ENCODE results near the gene ZMIZ1. TPM values are rescaled to one million over a fixed set of nuclear protein-coding genes. Genes with fewer than 3 reads are reported as not detected.

Gene ZMIZ1
- total RNA-seq, 1 donor from 2014 or later = 80.4 TPM

DNA sequence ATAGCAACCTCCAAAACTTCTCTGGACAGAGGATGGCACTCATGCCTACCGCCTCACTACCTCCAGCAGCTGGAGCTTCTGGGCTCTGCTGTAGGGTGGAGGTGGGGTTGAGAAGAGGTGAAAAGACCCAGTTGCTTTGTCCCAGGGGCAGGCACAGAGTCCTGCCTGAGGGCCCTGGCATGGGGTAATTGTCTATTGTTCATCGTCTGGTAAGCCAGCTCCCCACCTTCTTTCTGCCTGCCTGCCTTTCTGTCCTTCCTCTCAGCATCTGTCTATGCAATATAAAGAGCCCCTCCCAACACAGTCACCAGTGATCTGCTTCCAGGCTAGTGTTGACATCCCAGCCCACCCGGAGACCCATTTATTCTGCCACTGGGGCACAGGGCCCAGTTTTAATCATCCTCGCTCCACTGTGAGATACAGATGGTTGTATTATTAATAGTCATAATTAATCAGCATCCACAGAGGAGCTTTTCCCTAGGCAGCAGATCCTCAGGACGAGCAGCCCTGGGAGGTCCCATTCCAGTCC is 39.0 kb downstream of the ZMIZ1 start:
- Mint-ChIP-seq H3K36me3 (ENCODE audit: low read depth) (no peaks in the 10 kb centered on the region), H3K9me3 (no peaks in the 10 kb centered on the region), H3K4me3 (ENCODE audit: low read depth) (no peak overlapping the region), H3K27me3 (ENCODE audit: low read depth) (no peaks in the 10 kb centered on the region), H3K4me1 (ENCODE audit: low read depth) (peaks cover 3% of the 10 kb centered on the region), H3K27ac (no peak overlapping the region)
- no peak for DNase-seq (ENCODE audit: low spot score)
- intact Hi-C loops (cut with micrococcal nuclease) = no loop called here

GRCh38 chr10:79108728-79109127 is 40.0 kb downstream of the ZMIZ1 start:
- Mint-ChIP-seq H3K27ac (no peak overlapping the region), H3K9me3 (no peaks in the 10 kb centered on the region)

DNA sequence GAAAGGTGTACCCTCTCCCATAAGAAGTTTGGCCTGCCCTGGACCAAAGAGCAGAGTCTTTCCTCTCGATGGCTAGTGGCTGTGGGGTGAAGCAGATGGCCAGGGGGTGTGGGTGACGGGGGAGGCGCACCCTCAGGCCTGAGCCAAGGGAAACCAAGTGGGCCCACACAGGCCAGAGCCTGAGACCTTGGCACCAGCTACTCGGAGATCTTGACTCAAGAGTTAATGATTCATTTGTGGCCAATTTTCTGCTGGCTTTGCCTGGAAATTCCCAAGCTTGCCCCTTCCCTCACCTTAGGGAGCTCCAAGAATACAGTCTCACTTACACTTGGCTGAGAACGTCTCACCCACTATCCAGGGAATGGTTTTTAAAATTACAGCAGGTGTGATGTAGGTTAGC is 42.7 kb downstream of the ZMIZ1 start:
- H3K9me3 Mint-ChIP-seq = no peaks in the 10 kb centered on the region
- H3K4me3 Mint-ChIP-seq (ENCODE audit: low read depth) = no peak overlapping the region
- DNase-seq (ENCODE audit: low spot score) = no peak
- H3K36me3 Mint-ChIP-seq (ENCODE audit: low read depth) = no peaks in the 10 kb centered on the region
- H3K27me3 Mint-ChIP-seq (ENCODE audit: low read depth) = no peaks in the 10 kb centered on the region
- intact Hi-C loops (cut with micrococcal nuclease) = no loop called here
- H3K27ac Mint-ChIP-seq = no peak overlapping the region
- peaks cover 17% of the 10 kb centered on the region for H3K4me1 Mint-ChIP-seq (ENCODE audit: low read depth)

More at GRCh38 chr10:79108728-79109127, 40.0 kb downstream of the ZMIZ1 start:
- no peaks in the 10 kb centered on the region for H3K36me3 Mint-ChIP-seq (ENCODE audit: low read depth)
- H3K27me3 Mint-ChIP-seq (ENCODE audit: low read depth) = no peaks in the 10 kb centered on the region
- DNase-seq (ENCODE audit: low spot score) = no peak
- H3K4me3 Mint-ChIP-seq (ENCODE audit: low read depth) = no peak overlapping the region
- H3K4me1 Mint-ChIP-seq (ENCODE audit: low read depth) = peaks cover 3% of the 10 kb centered on the region
- intact Hi-C loops (cut with micrococcal nuclease) = no loop called here

DNA sequence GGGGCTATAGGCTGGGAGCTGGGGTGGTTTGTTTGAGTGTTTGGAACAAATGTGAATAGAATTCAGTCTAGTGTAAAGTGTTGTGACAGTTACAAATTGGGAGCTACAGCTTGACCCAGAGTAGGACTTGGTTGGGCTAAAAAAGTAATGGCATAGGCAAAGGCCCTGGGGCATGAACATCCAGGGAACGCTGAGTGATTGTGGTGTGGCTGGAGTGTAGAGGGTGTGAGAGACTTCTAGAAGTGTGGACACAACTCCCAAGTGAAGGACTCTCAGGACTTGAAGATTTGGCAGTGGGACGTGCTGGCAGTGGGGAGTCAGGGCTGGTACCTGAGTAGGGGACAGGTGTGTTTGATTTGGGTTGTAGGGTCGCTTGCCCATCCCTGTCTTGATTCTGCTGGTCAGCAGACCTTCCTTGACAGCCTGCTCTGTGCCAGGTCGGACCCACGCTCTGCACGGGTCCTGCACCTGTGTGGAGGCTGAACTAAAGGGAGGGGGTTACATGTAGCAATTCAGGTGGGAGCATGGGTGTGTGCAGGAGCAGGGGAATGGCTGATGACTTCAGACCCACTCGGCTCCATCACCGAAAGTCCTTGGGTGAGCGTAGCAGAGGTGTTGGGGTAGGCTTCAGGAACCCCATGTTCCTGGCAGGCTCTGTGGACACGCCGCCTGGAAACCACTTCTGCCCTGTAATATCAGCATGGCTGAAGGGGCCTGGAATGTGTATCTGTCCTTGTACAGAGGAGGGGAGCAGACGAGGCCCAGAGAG is 43.3 kb downstream of the ZMIZ1 start:
- Mint-ChIP-seq H3K4me1 (ENCODE audit: low read depth) (peaks cover 22% of the 10 kb centered on the region), H3K4me3 (ENCODE audit: low read depth) (no peak overlapping the region), H3K27ac (no peak overlapping the region), H3K36me3 (ENCODE audit: low read depth) (no peaks in the 10 kb centered on the region), H3K27me3 (ENCODE audit: low read depth) (no peaks in the 10 kb centered on the region), H3K9me3 (no peaks in the 10 kb centered on the region)
- no peak for DNase-seq (ENCODE audit: low spot score)
- intact Hi-C loops (cut with micrococcal nuclease) = no loop called here

- Mint-ChIP-seq H3K4me1 (ENCODE audit: low read depth) (peaks cover 22% of the 10 kb centered on the region), H3K27me3 (ENCODE audit: low read depth) (no peaks in the 10 kb centered on the region), H3K36me3 (ENCODE audit: low read depth) (no peaks in the 10 kb centered on the region), H3K9me3 (no peaks in the 10 kb centered on the region), H3K4me3 (ENCODE audit: low read depth) (no peak overlapping the region), H3K27ac (no peak overlapping the region)
- intact Hi-C loops (cut with micrococcal nuclease) = no loop called here
- no peak for DNase-seq (ENCODE audit: low spot score)
Observed at GRCh38 chr10:79112881-79113431, 44.2 kb downstream of the ZMIZ1 start.

GRCh38 chr10:79113827-79114226 is 45.1 kb downstream of the ZMIZ1 start:
- Mint-ChIP-seq H3K27ac (no peak overlapping the region), H3K9me3 (no peaks in the 10 kb centered on the region), H3K27me3 (ENCODE audit: low read depth) (no peaks in the 10 kb centered on the region), H3K4me3 (ENCODE audit: low read depth) (no peak overlapping the region), H3K4me1 (ENCODE audit: low read depth) (peaks cover 22% of the 10 kb centered on the region), H3K36me3 (ENCODE audit: low read depth) (no peaks in the 10 kb centered on the region)
- DNase-seq (ENCODE audit: low spot score) = no peak
- intact Hi-C loops (cut with micrococcal nuclease) = no loop called here

- H3K27me3 Mint-ChIP-seq (ENCODE audit: low read depth) = no peaks in the 10 kb centered on the region
- H3K27ac Mint-ChIP-seq = no peak overlapping the region
- H3K4me1 Mint-ChIP-seq (ENCODE audit: low read depth) = peaks cover 22% of the 10 kb centered on the region
- DNase-seq (ENCODE audit: low spot score) = no peak
- H3K36me3 Mint-ChIP-seq (ENCODE audit: low read depth) = peaks cover 5% of the 10 kb centered on the region
- H3K9me3 Mint-ChIP-seq = no peaks in the 10 kb centered on the region
- intact Hi-C loops (cut with micrococcal nuclease) = no loop called here
- no peak overlapping the region for H3K4me3 Mint-ChIP-seq (ENCODE audit: low read depth)
Observed at GRCh38 chr10:79115302-79115701, 46.5 kb downstream of the ZMIZ1 start.

- Mint-ChIP-seq H3K9me3 (no peaks in the 10 kb centered on the region), H3K4me1 (ENCODE audit: low read depth) (peaks cover 22% of the 10 kb centered on the region), H3K27me3 (ENCODE audit: low read depth) (no peaks in the 10 kb centered on the region), H3K4me3 (ENCODE audit: low read depth) (no peak overlapping the region), H3K27ac (no peak overlapping the region), H3K36me3 (ENCODE audit: low read depth) (peaks cover 5% of the 10 kb centered on the region)
- intact Hi-C loops (cut with micrococcal nuclease) = no loop called here
- no peak for DNase-seq (ENCODE audit: low spot score)
Observed at GRCh38 chr10:79116368-79116767, 47.6 kb downstream of the ZMIZ1 start.

GRCh38 chr10:79116801-79117723 is 48.3 kb downstream of the ZMIZ1 start:
- no peak for DNase-seq (ENCODE audit: low spot score)
- H3K27ac Mint-ChIP-seq = no peak overlapping the region
- peaks cover 22% of the 10 kb centered on the region for H3K4me1 Mint-ChIP-seq (ENCODE audit: low read depth)
- H3K27me3 Mint-ChIP-seq (ENCODE audit: low read depth) = no peaks in the 10 kb centered on the region
- intact Hi-C loops (cut with micrococcal nuclease) = no loop called here
- H3K4me3 Mint-ChIP-seq (ENCODE audit: low read depth) = no peak overlapping the region
- peaks cover 5% of the 10 kb centered on the region for H3K36me3 Mint-ChIP-seq (ENCODE audit: low read depth)
- no peaks in the 10 kb centered on the region for H3K9me3 Mint-ChIP-seq

GRCh38 chr10:79118286-79119202 is 49.8 kb downstream of the ZMIZ1 start:
- intact Hi-C loops (cut with micrococcal nuclease) = no loop called here
- Mint-ChIP-seq H3K9me3 (no peaks in the 10 kb centered on the region), H3K36me3 (ENCODE audit: low read depth) (peaks cover 5% of the 10 kb centered on the region), H3K27ac (no peak overlapping the region), H3K27me3 (ENCODE audit: low read depth) (no peaks in the 10 kb centered on the region), H3K4me3 (ENCODE audit: low read depth) (no peak overlapping the region), H3K4me1 (ENCODE audit: low read depth) (peaks cover 22% of the 10 kb centered on the region)
- no peak for DNase-seq (ENCODE audit: low spot score)

DNA sequence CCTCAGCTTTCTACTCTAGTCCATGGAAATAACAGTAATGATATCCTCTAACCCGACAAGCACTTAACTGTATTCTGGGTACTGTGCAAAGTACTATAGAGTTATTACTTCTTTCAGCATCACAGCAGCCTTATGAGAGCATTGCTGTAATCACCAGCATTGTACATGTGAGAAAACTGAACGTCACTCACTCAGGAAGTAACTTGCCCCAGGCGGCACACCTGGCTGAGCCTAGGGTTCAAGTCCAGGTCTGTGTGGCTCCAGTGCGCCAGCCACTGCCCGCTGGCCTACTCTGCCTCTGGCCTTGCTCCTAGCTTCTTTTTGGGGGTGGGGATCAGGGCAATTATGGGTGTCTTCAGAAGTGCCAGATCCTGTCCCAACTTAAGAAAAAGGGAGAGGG is 50.5 kb downstream of the ZMIZ1 start:
- intact Hi-C loops (cut with micrococcal nuclease) = no loop called here
- Mint-ChIP-seq H3K27me3 (ENCODE audit: low read depth) (no peaks in the 10 kb centered on the region), H3K4me1 (ENCODE audit: low read depth) (peaks cover 14% of the 10 kb centered on the region), H3K4me3 (ENCODE audit: low read depth) (no peak overlapping the region), H3K9me3 (no peaks in the 10 kb centered on the region), H3K27ac (no peak overlapping the region), H3K36me3 (ENCODE audit: low read depth) (peaks cover 5% of the 10 kb centered on the region)
- DNase-seq (ENCODE audit: low spot score) = no peak

- Mint-ChIP-seq H3K27me3 (ENCODE audit: low read depth) (no peaks in the 10 kb centered on the region), H3K36me3 (ENCODE audit: low read depth) (peaks cover 5% of the 10 kb centered on the region), H3K9me3 (no peaks in the 10 kb centered on the region), H3K4me1 (ENCODE audit: low read depth) (peaks cover 5% of the 10 kb centered on the region), H3K27ac (no peak overlapping the region), H3K4me3 (ENCODE audit: low read depth) (no peak overlapping the region)
- no peak for DNase-seq (ENCODE audit: low spot score)
- intact Hi-C loops (cut with micrococcal nuclease) = no loop called here
Observed at GRCh38 chr10:79123547-79123963, 54.8 kb downstream of the ZMIZ1 start.
